Measurements from ENCODE around the gene FOXP1.

DNA sequence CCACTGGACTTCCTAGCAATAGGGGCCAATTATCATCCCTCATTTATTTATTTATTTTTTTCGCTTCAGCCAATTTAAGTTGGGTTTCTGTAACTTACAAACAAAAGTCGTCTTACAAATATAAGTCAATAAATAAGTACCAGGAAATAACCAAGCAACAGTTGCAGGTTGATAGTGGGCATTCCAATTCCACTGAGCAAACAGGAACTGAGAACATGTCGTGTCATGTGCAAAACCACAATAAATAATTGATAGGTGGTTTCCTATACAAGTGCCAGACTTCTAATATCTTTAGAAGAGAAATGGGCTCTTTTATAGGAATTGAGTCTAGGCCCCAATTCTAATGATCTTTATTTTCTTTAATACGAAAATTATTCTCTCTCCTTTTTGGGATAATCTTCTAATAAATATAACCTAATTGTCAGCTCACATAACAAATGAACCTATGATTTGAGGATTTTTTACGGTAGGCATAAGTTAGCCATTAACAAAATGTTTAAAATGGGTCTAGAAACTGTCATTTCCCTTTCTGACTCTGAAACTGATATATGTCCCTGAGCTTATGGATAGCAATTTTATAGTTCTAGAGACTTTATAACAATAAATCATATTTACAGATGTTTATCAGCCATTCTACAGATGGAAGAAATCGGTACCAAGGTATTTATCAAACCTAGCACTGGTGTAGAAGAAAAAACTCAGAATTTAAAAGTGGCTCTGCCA lies 571.8 kb downstream of the FOXP1 start:
- no peak for TF ChIP-seq POLR2A (IDR thresholded peaks at IDR 0.05)
- TF ChIP-seq, protein P1, sequence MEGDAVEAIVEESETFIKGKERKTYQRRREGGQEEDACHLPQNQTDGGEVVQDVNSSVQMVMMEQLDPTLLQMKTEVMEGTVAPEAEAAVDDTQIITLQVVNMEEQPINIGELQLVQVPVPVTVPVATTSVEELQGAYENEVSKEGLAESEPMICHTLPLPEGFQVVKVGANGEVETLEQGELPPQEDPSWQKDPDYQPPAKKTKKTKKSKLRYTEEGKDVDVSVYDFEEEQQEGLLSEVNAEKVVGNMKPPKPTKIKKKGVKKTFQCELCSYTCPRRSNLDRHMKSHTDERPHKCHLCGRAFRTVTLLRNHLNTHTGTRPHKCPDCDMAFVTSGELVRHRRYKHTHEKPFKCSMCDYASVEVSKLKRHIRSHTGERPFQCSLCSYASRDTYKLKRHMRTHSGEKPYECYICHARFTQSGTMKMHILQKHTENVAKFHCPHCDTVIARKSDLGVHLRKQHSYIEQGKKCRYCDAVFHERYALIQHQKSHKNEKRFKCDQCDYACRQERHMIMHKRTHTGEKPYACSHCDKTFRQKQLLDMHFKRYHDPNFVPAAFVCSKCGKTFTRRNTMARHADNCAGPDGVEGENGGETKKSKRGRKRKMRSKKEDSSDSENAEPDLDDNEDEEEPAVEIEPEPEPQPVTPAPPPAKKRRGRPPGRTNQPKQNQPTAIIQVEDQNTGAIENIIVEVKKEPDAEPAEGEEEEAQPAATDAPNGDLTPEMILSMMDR (IDR thresholded peaks at IDR 0.05): no peak

Data from breast epithelium (tissue), 3 donors.